HL-60/S4 treated with retinoic acid at 250 ng/mL for 4 days and 3 days (cell line): ENCODE results near the gene MAP1A.

Experiments used
- in situ Hi-C: fragments of 300-500 bp; cut with MboI; formaldehyde crosslinking; loops from 2 replicates; pipeline ENCODE4 v1.7.0; 2022; ENCODE audit warnings: low sequenced_read_pairs

The MAP1A gene

GRCh38 chr15:43510200-43511011, 7.0 kb upstream of the MAP1A start:
- in situ Hi-C loops: no loop called here

DNA sequence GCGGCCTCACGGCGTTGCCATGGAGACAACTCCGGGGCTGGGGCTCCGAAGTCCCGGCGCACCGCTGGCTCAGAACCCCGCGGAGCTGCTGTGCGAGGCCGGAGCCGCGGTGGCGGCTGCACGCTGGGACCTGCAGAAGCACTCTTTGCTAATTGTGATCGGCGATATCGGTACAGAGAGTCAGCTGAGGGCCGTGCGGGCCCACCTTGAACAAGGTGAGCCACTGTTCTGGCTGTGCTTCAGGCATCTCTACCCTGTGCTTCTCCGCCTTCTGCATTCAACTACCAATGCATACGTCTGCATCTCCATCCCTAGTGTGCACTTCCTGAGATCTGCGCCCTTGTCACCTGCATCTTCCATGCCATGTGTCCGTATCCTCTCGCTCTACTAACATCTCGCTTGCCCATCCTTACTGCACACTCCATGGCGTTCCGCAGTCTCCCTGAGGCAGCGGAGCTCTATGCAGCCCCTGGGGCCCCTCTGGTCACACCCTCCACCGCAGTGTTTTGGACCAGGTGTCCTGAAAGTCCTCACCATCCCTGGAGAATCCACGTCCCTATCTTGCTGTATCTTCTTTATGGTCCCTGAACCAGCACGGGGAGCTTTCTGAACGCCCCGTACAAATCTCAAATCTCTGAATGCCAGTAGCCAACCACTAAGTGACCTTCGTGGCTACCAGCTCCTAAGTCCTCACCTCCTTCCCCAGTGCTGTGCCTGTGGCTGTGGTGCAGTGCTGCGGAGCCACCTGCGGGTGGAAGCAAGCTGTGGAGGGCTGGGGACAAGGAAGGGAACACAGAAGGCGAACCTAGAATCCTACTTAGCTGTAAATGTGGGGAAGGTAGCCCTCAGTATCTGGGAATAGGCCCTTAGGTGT, 6.2 kb upstream of the MAP1A start:
- in situ Hi-C loops: no loop called here

DNA sequence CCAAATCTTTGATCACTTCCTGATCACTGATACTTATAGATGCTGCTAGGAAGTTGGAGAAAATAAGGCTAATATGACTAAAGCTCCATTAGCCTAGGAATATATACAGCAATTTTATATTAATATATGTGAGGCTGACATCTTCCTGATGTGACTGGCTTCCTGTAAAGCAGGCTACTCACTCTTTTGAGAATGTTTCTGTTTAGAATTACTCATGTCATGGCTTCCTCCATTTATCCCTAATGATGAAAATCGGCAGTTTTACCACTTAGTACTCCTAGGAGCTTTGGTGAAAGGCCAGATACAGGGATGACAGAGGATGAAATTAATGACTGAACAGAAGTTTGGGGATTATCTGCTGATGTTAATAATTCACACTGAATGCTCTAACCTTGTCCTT, 3.9 kb upstream of the MAP1A start:
- in situ Hi-C loops: no loop called here

GRCh38 chr15:43514241-43515057, 3.0 kb upstream of the MAP1A start:
- in situ Hi-C loops: no loop called here

DNA sequence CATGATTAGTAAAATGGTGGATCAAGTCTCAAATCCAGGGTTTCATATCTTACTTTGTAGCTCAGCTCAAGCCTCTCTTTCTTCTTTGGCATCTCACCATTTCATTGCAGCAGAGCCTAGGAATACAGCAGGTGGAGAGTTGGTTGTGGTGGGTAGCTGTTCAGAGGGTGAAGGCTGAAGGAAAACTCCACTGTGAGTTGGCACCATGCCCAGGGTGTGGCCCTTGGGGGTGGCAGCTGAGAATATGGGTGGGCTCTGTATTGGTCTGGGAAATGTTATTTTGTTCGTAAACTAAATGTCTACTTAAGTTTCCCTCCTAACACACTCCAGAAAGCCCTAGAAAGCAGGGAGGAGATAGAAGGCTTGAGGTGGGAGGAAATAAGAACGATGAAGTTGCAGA, 1.7 kb upstream of the MAP1A start:
- in situ Hi-C loops: no loop called here

DNA sequence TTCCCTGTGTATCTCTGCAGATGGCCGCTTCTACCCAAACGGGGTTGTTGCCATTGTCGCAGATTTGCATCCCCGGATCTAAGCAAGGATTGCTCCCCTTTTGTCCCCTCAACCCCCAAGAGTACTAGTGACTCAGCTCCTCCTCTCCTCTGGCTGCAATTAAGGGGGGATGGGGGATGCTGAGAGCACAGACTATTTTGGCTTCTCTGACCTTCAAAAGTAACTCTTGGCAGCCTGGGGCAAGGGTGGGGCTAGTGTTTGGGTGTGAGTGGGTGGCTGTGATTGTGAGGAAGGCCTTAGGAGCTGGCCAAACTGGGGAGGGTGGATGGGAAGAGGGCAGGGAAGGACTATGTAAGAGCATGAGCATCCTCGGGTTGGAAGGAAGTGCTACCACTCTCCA, 1.2 kb upstream of the MAP1A start:
- in situ Hi-C loops: no loop called here

GRCh38 chr15:43516801-43517353, 531 bp upstream of the MAP1A start:
- in situ Hi-C loops: no loop called here

GRCh38 chr15:43518197-43518761, 871 bp downstream of the MAP1A start:
- in situ Hi-C loops: no loop called here

- in situ Hi-C loops: no loop called here
Observed at GRCh38 chr15:43519196-43519595, 1.8 kb downstream of the MAP1A start.

DNA sequence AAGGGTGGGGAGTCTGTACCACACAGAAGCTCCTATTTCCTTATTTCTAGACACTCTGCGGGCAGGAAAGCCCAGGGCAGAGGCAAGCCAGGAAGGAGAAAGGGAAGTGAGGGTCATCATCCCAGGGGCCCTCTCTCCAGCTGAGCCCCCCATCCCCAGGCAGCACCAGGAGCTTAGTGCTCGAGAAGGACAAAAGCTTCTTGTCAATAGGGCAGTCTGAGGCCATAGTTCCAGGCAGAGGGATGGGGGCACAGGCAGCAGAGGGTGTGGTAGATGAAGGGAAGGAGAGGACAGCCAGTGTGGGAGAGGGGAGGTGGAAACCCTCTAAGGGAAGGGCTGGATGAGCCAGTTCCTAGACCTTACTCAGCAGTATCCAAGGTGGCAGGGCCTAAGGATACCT, 2.7 kb downstream of the MAP1A start:
- in situ Hi-C loops: no loop called here

GRCh38 chr15:43521419-43521818, 4.0 kb downstream of the MAP1A start:
- in situ Hi-C loops: no loop called here

GRCh38 chr15:43522247-43522646, 4.8 kb downstream of the MAP1A start:
- in situ Hi-C loops: no loop called here

DNA sequence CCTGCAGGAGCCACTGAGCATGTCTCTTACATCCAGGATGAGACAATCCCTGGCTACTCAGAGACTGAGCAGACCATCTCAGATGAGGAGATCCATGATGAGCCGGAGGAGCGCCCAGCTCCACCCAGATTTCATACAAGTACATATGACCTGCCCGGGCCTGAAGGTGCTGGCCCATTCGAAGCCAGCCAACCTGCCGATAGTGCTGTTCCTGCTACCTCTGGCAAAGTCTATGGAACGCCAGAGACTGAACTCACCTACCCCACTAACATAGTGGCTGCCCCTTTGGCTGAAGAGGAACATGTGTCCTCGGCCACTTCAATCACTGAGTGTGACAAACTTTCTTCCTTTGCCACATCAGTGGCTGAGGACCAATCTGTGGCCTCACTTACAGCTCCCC, 6.2 kb downstream of the MAP1A start:
- in situ Hi-C loops: no loop called here

- in situ Hi-C loops: no loop called here
Observed at GRCh38 chr15:43524254-43524845, 6.9 kb downstream of the MAP1A start.

- in situ Hi-C loops: no loop called here
Observed at GRCh38 chr15:43525131-43525530, 7.7 kb downstream of the MAP1A start.

DNA sequence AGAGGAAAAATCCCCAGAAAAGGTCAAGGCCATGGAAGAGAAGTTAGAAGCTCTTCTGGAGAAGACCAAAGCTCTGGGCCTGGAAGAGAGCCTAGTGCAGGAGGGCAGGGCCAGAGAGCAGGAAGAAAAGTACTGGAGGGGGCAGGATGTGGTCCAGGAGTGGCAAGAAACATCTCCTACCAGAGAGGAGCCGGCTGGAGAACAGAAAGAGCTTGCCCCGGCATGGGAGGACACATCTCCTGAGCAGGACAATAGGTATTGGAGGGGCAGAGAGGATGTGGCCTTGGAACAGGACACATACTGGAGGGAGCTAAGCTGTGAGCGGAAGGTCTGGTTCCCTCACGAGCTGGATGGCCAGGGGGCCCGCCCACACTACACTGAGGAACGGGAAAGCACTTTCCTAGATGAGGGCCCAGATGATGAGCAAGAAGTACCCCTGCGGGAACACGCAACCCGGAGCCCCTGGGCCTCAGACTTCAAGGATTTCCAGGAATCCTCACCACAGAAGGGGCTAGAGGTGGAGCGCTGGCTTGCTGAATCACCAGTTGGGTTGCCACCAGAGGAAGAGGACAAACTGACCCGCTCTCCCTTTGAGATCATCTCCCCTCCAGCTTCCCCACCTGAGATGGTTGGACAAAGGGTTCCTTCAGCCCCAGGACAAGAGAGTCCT, 9.0 kb downstream of the MAP1A start:
- in situ Hi-C loops: no loop called here

GRCh38 chr15:43527016-43527801, 9.8 kb downstream of the MAP1A start:
- in situ Hi-C loops: no loop called here

DNA sequence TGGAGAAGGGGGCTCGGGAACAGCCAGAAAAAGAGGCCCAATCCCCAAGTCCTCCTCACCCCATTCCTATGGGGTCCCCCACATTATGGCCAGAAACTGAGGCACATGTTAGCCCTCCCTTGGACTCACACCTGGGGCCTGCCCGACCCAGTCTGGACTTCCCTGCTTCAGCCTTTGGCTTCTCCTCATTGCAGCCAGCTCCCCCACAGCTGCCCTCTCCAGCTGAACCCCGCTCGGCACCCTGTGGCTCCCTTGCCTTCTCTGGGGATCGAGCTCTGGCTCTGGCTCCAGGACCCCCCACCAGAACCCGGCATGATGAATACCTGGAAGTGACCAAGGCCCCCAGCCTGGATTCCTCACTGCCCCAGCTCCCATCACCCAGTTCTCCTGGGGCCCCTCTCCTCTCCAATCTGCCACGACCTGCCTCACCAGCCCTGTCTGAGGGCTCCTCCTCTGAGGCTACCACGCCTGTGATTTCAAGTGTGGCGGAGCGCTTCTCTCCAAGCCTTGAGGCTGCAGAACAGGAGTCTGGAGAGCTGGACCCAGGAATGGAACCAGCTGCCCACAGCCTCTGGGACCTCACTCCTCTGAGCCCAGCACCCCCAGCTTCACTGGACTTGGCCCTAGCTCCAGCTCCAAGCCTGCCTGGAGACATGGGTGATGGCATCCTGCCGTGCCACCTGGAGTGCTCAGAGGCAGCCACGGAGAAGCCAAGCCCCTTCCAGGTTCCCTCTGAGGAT, 10.6 kb downstream of the MAP1A start:
- in situ Hi-C loops: no loop called here
